Glomerular endothelial cell (primary cell): ENCODE measurements around the gene MCC. TPM values are rescaled to one million over a fixed set of nuclear protein-coding genes. Genes with fewer than 3 reads are reported as not detected.
A peak's percentile ranks its signal among the peaks of the same experiment; 100 is the strongest.

Source experiments
- DNase-seq: peaks from one replicate; pipeline ENCODE4 v3.0.0-alpha.2; 2011; ENCODE audit warnings: low read depth, low spot score; ENCODE audit errors: extremely low read depth
- total RNA-seq: library from RNA; depleted of rRNA; stranded (reverse); fragments of >200 nt; gene quantifications from 2 replicates; pipeline ENCODE4 v1.2.3, GENCODE V29; 2015

The MCC gene
- total RNA-seq, 1 donor from 2014 or later: 30.2 TPM

GRCh38 chr5:113025596-113025995 lies 462.7 kb downstream of the MCC start:
- no peak for DNase-seq

GRCh38 chr5:113024076-113024697 lies 464.1 kb downstream of the MCC start:
- DNase-seq: no peak

GRCh38 chr5:113022661-113023060 lies 465.6 kb downstream of the MCC start:
- no peak for DNase-seq

- DNase-seq: peak; percentile 79
Measured at GRCh38 chr5:113020461-113021273, 467.6 kb downstream of the MCC start.

GRCh38 chr5:113017881-113018635 lies 470.2 kb downstream of the MCC start:
- DNase-seq: no peak

- DNase-seq: no peak
Measured at GRCh38 chr5:113005454-113005853, 482.8 kb downstream of the MCC start.

DNA sequence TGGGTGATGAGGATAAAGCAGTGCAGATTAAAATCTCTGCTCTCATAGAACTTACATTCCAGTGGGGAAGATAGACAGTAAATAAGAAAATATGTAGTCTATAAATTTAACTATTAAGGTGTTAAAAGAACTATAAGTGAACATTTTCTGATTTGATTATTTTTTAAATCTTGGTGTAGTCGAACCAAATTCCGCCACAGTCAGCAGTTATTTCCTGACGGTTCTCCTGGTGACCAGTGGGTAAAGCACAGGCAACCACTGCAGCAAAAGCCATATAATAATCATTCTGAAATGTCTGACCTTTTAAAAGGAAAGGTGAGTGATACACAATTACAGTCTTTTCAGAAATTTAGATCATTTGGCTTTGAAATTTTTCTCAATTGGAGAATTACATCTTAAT lies 484.5 kb downstream of the MCC start:
- DNase-seq: no peak

DNA sequence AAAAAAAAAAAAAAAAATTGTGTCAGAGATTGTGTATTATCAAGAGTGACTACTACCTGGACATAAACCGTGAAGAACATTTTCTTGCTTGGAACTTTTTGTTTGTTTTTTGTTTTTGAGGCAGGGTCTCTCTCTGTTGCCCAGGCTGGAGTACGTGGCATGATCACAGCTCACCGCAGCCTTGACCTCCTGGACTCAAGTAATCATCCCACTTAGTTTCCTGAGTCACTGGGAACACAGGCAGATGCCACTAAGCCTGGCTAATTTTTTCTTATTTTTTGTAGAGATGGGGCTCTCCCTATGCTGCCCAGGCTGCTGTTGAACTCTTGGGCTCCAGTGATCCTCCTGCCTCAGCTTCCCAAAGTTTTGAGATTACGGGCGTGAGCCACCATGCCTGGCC lies 485.8 kb downstream of the MCC start:
- no peak for DNase-seq

GRCh38 chr5:113000466-113000865 lies 487.8 kb downstream of the MCC start:
- no peak for DNase-seq

GRCh38 chr5:112998296-112998695 lies 490.0 kb downstream of the MCC start:
- no peak for DNase-seq

- DNase-seq: no peak
Measured at GRCh38 chr5:112996830-112997374, 491.4 kb downstream of the MCC start.

GRCh38 chr5:112995764-112996618 lies 492.3 kb downstream of the MCC start:
- DNase-seq: peak; percentile 68

- DNase-seq: no peak
Measured at GRCh38 chr5:112986224-112986623, 502.0 kb downstream of the MCC start.

- no peak for DNase-seq
Measured at GRCh38 chr5:112983363-112983762, 504.9 kb downstream of the MCC start.

DNA sequence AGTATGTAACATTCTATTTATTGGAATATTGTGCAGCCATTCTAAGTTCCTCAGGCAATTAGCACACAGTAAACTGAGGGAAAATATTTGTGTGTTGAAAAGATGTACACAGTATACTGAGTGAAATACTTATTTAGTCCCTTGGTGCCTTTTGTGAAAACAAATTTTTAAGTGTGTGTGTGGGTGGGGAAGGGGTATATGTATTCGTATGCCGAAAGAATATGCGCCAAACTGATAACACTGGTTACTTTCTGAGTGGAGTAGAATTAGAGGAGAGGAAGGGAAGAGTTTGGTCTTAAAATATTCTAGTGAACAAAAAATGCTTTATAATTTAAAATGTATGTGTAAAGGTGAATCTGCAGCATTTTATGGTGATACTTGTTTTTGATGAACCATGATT lies 508.5 kb downstream of the MCC start:
- DNase-seq: no peak

- DNase-seq: no peak
Measured at GRCh38 chr5:112978836-112979235, 509.4 kb downstream of the MCC start.

DNA sequence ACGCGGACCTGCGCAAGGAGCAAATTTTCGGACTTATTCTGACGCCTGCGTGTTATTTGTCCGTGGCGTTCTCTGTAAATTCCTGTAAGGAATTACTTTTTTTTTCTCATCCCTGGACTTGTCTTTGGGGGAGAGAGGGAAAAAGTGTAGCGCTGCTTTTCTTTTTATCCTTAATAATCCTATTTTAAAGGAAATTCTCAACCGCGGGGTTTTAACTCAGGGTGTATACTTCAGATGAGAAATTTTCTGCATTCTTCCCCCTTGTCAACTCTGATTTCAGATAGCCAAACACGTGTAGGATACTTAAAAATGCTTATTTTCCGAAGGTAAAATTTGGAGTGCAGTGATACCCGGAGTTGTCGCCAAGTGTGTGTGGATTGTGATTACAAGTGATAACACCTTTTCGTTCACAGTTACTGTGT lies 510.8 kb downstream of the MCC start:
- DNase-seq: no peak

DNA sequence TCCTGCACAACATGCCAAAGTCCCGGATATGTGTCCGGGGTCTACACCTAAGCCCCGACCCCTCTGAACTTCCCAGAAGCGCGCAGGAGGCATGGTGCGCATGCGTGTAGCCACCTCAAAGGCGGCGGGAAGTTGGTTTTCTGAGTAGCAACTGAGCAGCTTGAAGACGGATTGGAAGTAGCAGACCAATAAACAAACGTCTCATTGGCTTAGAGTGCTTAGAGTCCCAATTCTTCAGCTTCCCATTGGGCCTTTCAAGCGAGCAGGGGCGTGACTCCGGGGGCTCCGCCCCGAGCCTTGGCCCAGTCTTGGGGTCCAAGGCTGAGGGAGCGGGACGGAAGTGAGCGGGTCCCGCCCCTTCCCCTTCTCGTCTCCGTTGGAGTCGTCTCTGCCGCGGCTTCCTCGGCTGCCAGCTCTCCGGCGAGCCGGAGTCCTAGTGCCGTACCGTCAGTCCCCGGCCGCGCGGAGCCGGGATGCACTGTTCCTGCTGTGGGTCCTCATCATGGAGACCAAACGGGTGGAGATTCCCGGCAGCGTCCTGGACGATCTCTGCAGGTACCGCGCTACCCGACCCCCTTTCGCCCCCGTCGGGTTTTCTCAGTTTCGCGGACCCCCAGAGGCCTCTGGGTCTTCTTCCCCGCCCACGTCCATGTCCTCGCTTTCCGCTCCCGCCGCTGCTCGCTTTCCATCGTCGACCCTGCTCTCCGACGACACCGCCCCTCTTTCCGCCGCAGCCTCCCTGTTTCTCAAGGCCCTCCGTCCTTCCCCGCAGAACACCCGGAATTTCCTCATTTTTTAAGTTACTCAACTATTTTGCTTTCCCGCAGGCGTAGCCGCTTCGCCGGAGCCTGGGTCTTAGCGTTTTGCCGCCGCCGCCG lies 511.6 kb downstream of the MCC start, which contains the start of gene DCP2:
TSS of gene DCP2 (plus strand) at position 367 of the 878 bp plus-strand sequence. CDS start at position 503, 136 bp downstream.
- DNase-seq: peak; percentile 98

GRCh38 chr5:112975721-112976431 lies 512.4 kb downstream of the MCC start:
- DNase-seq: no peak
